ENCODE measurements around the gene UCK2. TPM values are rescaled to one million over a fixed set of nuclear protein-coding genes. Genes with fewer than 3 reads are reported as not detected.

Gene UCK2
- total RNA-seq, 1 donor: 61.7 TPM

DNA sequence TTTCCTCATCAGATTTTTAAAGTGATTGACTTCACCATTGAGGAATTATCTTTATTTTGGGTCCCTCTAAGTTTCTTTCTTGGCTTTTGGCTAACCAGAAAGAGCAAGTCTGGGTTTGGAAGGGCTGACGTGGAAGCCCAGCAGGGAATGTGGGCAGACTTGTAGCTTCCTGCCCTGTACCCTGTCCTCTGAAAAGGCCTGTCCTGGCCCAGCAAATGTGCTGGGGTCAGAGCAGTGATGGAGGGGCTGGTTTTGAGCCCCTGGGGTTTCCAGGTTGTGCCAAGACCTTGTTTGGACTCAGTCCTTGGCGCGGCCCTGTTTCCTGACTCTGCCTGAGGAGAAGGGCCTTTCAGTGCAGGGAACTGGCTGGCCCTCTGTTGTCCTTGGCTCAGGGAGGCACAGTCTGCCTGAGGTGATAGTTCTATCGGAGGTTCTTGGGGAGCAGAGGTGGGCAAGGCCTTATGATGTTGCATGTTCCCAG is 72.1 kb downstream of the UCK2 start:
- DNase-seq (ENCODE audit: low read depth): peak; percentile 60
- H3K4me3 ChIP-seq (ENCODE audit: low read depth, low read length): no peak overlapping the region
- TF ChIP-seq, protein P1, sequence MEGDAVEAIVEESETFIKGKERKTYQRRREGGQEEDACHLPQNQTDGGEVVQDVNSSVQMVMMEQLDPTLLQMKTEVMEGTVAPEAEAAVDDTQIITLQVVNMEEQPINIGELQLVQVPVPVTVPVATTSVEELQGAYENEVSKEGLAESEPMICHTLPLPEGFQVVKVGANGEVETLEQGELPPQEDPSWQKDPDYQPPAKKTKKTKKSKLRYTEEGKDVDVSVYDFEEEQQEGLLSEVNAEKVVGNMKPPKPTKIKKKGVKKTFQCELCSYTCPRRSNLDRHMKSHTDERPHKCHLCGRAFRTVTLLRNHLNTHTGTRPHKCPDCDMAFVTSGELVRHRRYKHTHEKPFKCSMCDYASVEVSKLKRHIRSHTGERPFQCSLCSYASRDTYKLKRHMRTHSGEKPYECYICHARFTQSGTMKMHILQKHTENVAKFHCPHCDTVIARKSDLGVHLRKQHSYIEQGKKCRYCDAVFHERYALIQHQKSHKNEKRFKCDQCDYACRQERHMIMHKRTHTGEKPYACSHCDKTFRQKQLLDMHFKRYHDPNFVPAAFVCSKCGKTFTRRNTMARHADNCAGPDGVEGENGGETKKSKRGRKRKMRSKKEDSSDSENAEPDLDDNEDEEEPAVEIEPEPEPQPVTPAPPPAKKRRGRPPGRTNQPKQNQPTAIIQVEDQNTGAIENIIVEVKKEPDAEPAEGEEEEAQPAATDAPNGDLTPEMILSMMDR (IDR thresholded peaks at IDR 0.05; ENCODE audit: insufficient read depth, low read length): no peak

DNA sequence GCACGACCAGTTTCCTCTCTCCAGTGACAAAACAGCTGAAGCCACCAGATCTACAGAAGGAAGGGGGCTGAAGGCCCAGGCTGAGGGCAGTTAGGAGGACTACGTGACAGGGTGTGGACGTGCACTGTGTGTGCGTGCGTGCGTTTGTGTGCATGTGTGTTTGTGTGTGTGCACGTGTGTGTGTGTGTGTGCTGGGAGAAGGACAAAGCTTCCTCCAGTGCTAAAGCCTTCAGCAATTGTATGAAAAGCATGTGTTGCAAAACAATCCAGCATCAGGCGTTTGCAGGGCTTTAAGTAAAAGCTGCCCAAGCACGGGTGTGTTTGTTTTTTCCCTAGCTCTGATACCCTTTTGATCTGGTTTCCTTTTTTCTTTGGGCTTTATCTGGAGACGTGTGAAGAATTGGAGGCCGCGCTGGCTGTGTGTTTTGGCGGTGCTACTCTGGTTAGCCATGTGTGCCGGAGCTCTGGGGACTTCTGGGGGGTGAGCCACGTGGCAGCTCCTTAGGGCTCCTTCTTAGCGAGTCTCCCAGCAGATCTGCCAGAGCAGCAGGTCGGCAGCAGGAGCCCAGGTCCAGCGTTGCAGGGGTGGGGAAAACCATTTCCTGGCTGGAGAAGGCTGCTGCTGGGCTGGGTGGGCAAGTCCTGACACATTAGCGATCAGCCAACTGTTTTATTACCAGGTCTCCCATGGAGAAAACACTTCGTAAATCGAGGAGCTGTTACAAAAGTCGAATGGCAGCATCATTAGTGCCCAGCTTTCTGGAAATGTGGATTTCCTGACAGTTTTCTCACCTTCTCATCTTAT is 73.4 kb downstream of the UCK2 start:
- no peak overlapping the region for H3K4me3 ChIP-seq (ENCODE audit: low read depth, low read length)
- TF ChIP-seq, protein P1 (IDR thresholded peaks at IDR 0.05; ENCODE audit: insufficient read depth, low read length): no peak
- peak; percentile 76 for DNase-seq (ENCODE audit: low read depth)

DNA sequence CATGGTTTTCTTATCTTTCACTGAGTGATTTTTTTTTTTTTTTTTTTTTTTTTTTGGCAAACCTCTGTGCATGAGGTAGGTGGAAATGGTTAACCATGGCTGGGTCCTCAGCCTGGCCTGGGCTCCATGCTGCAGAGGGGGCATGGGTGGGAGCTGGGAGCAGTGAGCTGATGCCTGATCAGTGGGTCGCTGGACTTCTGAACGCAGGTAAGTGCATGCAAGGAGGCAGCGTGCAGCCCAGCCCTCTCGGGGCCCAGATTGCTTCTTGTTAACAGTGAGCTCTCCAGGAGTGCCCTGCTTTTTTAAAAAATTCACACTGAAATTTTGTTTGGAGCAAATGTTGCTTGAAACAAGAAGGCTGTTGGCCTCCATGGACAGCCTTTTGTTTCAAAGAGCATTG is 75.2 kb downstream of the UCK2 start:
- TF ChIP-seq, protein P1 (IDR thresholded peaks at IDR 0.05; ENCODE audit: insufficient read depth, low read length): no peak
- H3K4me3 ChIP-seq (ENCODE audit: low read depth, low read length): no peak overlapping the region
- DNase-seq (ENCODE audit: low read depth): no peak

DNA sequence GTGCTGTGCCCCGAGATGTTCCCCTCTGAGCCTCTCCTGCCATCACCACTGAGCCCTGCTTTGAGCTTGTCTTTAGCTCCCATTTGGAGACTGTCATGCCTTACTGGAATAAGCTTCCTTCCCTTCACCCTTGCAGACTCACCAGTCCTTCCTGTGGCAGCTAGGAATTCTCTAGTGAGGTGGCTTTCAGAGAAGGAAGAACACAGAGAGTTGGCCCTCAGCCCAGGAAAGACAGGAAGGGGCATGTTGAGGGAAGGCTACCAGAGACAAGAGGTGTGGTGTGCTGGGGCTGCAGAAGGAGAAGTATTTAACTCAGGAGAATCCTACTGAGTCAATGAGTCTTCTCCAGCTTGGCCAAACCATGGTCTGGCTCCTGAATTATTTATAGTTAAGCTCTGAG is 76.3 kb downstream of the UCK2 start:
- DNase-seq (ENCODE audit: low read depth): peak; percentile 41

DNA sequence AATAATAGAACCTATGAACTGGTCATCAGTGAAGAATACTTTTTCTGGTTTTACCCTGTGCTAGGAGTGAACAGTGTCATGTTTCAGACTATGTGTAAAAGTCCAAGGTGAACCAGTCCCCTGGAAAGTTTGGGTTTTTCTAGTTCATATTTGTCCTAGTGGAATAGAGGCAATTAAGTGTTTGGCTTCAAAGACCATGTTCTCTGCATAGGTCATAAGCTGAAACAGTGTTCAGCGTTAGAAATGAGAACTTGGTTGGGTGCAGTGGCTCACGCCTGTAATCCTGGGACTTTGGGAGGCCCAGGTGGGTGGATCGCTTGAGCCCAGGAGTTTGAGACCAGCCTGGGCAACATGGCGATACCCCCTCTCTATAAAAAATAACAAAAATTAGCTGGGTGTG is 77.5 kb downstream of the UCK2 start:
- DNase-seq (ENCODE audit: low read depth): no peak

More for the DNA sequence above, 76.3 kb downstream of the UCK2 start:
- no peak overlapping the region for H3K4me3 ChIP-seq (ENCODE audit: low read depth, low read length)
- TF ChIP-seq, protein P1 (IDR thresholded peaks at IDR 0.05; ENCODE audit: insufficient read depth, low read length): no peak

DNA sequence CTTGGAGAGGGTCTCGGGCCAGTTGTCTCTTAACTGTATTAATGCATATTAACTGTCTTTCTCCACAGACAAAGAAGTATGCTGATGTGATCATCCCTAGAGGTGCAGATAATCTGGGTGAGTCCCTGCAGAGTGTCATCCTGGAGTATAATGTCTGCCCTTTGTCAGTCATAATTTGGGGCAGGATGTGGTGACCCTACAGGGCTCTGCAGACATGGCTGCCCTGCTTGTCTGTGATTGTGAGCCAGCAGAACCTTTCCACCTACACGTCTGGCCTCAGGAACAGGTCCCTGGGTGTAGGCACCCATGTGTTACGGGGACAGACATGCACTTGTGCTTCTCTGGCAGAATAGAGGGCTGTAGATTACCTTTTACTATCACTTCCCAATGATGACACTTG is 78.4 kb downstream of the UCK2 start:
- no peak for DNase-seq (ENCODE audit: low read depth)
- no peak overlapping the region for H3K4me3 ChIP-seq (ENCODE audit: low read depth, low read length)
- TF ChIP-seq, protein P1 (IDR thresholded peaks at IDR 0.05; ENCODE audit: insufficient read depth, low read length): no peak

More for the DNA sequence above, 77.5 kb downstream of the UCK2 start:
- TF ChIP-seq, protein P1 (IDR thresholded peaks at IDR 0.05; ENCODE audit: insufficient read depth, low read length): no peak
- H3K4me3 ChIP-seq (ENCODE audit: low read depth, low read length): no peak overlapping the region

All from fibroblast of the aortic adventitia (primary cell).